ENCODE results near the gene PDZD2. TPM values are rescaled to one million over a fixed set of nuclear protein-coding genes. Genes with fewer than 3 reads are reported as not detected.

PDZD2 gene
- total RNA-seq, 1 experiment from 2014 or later: 2.2 TPM

GRCh38 chr5:32059761-32060530, 421.0 kb downstream of the PDZD2 start:
- H3K27me3 ChIP-seq (replicated peaks; ENCODE audit: insufficient read depth, low read depth, low read length, poor library complexity): no peaks in the 10 kb centered on the region
- H3K9me3 ChIP-seq (ENCODE audit: low read depth, low read length, poor library complexity, severe bottlenecking): no peaks in the 10 kb centered on the region
- POLR2A ChIA-PET (ENCODE audit: low non-redundant PET): no interaction called here
- no peak overlapping the region for H3K4me3 ChIP-seq (ENCODE audit: low read depth, low read length, poor library complexity, severe bottlenecking)
- TF ChIP-seq EZH2 (IDR thresholded peaks at IDR 0.05; ENCODE audit: borderline replicate concordance, low read depth, low read length, poor library complexity, severe bottlenecking) (no peak), CTCF (conservative IDR thresholded peaks at IDR 0.05; ENCODE audit: low read depth, low read length) (no peak)
- intact Hi-C loops (cut with micrococcal nuclease; ENCODE audit: unreplicated experiment): no loop called here
- no peak for DNase-seq (ENCODE audit: low spot score)
- no TSS peak for BruUV-seq (replicated peaks)
- CTCF ChIA-PET: no interaction called here
- H3K36me3 ChIP-seq (ENCODE audit: insufficient read depth, low read length, poor library complexity, severe bottlenecking): no peaks in the 10 kb centered on the region
- H3K4me1 ChIP-seq (ENCODE audit: insufficient read depth, low read length, poor library complexity, severe bottlenecking): peaks cover 26% of the 10 kb centered on the region
- H3K27ac ChIP-seq (ENCODE audit: low read depth, low read length, poor library complexity, severe bottlenecking): no peak overlapping the region

GRCh38 chr5:32061236-32061635, 422.3 kb downstream of the PDZD2 start:
- H3K27me3 ChIP-seq (replicated peaks; ENCODE audit: insufficient read depth, low read depth, low read length, poor library complexity): no peaks in the 10 kb centered on the region
- H3K27ac ChIP-seq (ENCODE audit: low read depth, low read length, poor library complexity, severe bottlenecking): no peak overlapping the region
- TF ChIP-seq EZH2 (IDR thresholded peaks at IDR 0.05; ENCODE audit: borderline replicate concordance, low read depth, low read length, poor library complexity, severe bottlenecking): no peak
- TF ChIP-seq CTCF (conservative IDR thresholded peaks at IDR 0.05; ENCODE audit: low read depth, low read length): no peak
- ChIA-PET POLR2A (ENCODE audit: low non-redundant PET) (no interaction called here), CTCF (no interaction called here)
- peaks cover 19% of the 10 kb centered on the region for H3K4me1 ChIP-seq (ENCODE audit: insufficient read depth, low read length, poor library complexity, severe bottlenecking)
- H3K4me3 ChIP-seq (ENCODE audit: low read depth, low read length, poor library complexity, severe bottlenecking): no peak overlapping the region
- no TSS peak for BruUV-seq (replicated peaks)
- no peaks in the 10 kb centered on the region for H3K9me3 ChIP-seq (ENCODE audit: low read depth, low read length, poor library complexity, severe bottlenecking)
- DNase-seq (ENCODE audit: low spot score): no peak
- no peaks in the 10 kb centered on the region for H3K36me3 ChIP-seq (ENCODE audit: insufficient read depth, low read length, poor library complexity, severe bottlenecking)
- intact Hi-C loops (cut with micrococcal nuclease; ENCODE audit: unreplicated experiment): no loop called here

GRCh38 chr5:32066448-32066847, 427.5 kb downstream of the PDZD2 start:
- intact Hi-C loops (cut with micrococcal nuclease; ENCODE audit: unreplicated experiment): no loop called here
- ChIA-PET CTCF (no interaction called here), POLR2A (ENCODE audit: low non-redundant PET) (no interaction called here)
- Histone ChIP-seq H3K27ac (ENCODE audit: low read depth, low read length, poor library complexity, severe bottlenecking) (no peak overlapping the region), H3K4me1 (ENCODE audit: insufficient read depth, low read length, poor library complexity, severe bottlenecking) (no peaks in the 10 kb centered on the region), H3K36me3 (ENCODE audit: insufficient read depth, low read length, poor library complexity, severe bottlenecking) (no peaks in the 10 kb centered on the region), H3K27me3 (replicated peaks; ENCODE audit: insufficient read depth, low read depth, low read length, poor library complexity) (no peaks in the 10 kb centered on the region), H3K4me3 (ENCODE audit: low read depth, low read length, poor library complexity, severe bottlenecking) (no peak overlapping the region), H3K9me3 (ENCODE audit: low read depth, low read length, poor library complexity, severe bottlenecking) (no peaks in the 10 kb centered on the region)
- no TSS peak for BruUV-seq (replicated peaks)
- DNase-seq (ENCODE audit: low spot score): no peak
- TF ChIP-seq CTCF (conservative IDR thresholded peaks at IDR 0.05; ENCODE audit: low read depth, low read length) (no peak), EZH2 (IDR thresholded peaks at IDR 0.05; ENCODE audit: borderline replicate concordance, low read depth, low read length, poor library complexity, severe bottlenecking) (no peak)
